Adrenal gland (tissue), 12 donors: Measurements from ENCODE around the gene RTKN2. TPM values are rescaled to one million over a fixed set of nuclear protein-coding genes. Genes with fewer than 3 reads are reported as not detected.

Experiments used
- DNase-seq, 7 donors: peaks; one replicate each; pipeline ENCODE4 v3.0.0-alpha.2; 2019 to 2020
- H3K27ac ChIP-seq, 5 donors: fragments of 200-600 bp; sonication (generic) in 4 of 5; 1 replicate in 3 of 5; 2 replicates in 2 of 5; pipeline versions ENCODE4 v1.5.1 to v1.8.0; 2016 to 2020; ENCODE audit warnings: mild to moderate bottlenecking in 1 of 5
- H3K27me3 ChIP-seq: fragments of 200-600 bp; 2 replicates; pipeline ENCODE4 v1.8.0; 2021
- H3K36me3 ChIP-seq, 2 donors: fragments of 200-600 bp; replicated peaks in 1 of 2; 1 replicate in 1 of 2; 2 replicates in 1 of 2; pipeline versions ENCODE4 v1.5.1 to v1.8.0; 2018 to 2022
- H3K4me1 ChIP-seq, 2 donors: fragments of 200-600 bp; replicated peaks in 1 of 2; 1 replicate in 1 of 2; 2 replicates in 1 of 2; pipeline versions ENCODE4 v1.5.1 to v1.8.0; 2018 to 2021
- H3K4me3 ChIP-seq, 4 donors: fragments of 200-600 bp; sonication (generic) in 3 of 4; one replicate each; pipeline ENCODE4 v1.5.1; 2016 to 2018
- H3K9me3 ChIP-seq, 3 donors: fragments of 200-600 bp; sonication (generic) in 1 of 3; replicated peaks in 1 of 3; 1 replicate in 2 of 3; 2 replicates in 1 of 3; pipeline versions ENCODE4 v1.5.1 to v1.8.0; 2016 to 2021
- POLR2A ChIP-seq, 2 donors: fragments of 450-650 bp; IDR thresholded peaks; one replicate each; pipeline ENCODE4 v1.6.1; 2017; ENCODE audit warnings: antibody characterized with exemption in 2 of 2, mild to moderate bottlenecking in 2 of 2, moderate library complexity in 1 of 2
- WGBS, 4 donors: extraction: QIAGEN DNeasy Blood & Tissue Kit in 2 of 4; methylation state at CpG; one replicate each; pipeline versions ENCODE4 v1.1.5 to v1.1.7; 2013 to 2017; 5-methylcytosine and 5-hydroxymethylcytosine counted together
- intact Hi-C, 2 donors: fragments of 100-400 bp; cut with DNase I; formaldehyde crosslinking; loops; one replicate each; pipeline versions ENCODE4 v1.14.1 to v1.15.0; 2022 to 2023
- polyA plus RNA-seq, 3 donors: library from polyadenylated mRNA; stranded (reverse); fragments of 200-250 nt in 2 of 3; fragments of 350-450 nt in 1 of 3; fragmentation: Illumina TruSeq in 1 of 3; extraction: RNeasy Lipid Tissue Mini Kit (QIAGEN cat#74804) in 1 of 3; gene quantifications; one replicate each; pipeline ENCODE4 v1.2.3, GENCODE V29; 2013 to 2014
- total RNA-seq, 9 donors: library from RNA; depleted of rRNA in 4 of 9; stranded (reverse); fragments of >200 nt in 4 of 9; fragments of 120-200 nt in 1 of 9; fragmentation: NEBNext Ultra II Directional in 1 of 9; extraction: Animal tissue kit (Norgen Biotek cat#: 25700) in 1 of 9; gene quantifications; one replicate each; pipeline versions ENCODE4 v1.1.0 to v1.2.4, GENCODE V29; 2013 to 2023
- TF ChIP-seq, protein P1 (sequence below), 6 experiments: fragments of 450-650 bp in 4 of 6; fragments of 200-600 bp in 2 of 6; sonication (generic) in 1 of 6; IDR thresholded peaks; 1 replicate in 5 of 6; 2 replicates in 1 of 6; pipeline versions ENCODE4 v1.5.1 to v1.8.0; 2016 to 2021; ENCODE audit warnings: antibody characterized with exemption in 6 of 6, mild to moderate bottlenecking in 2 of 6, moderate library complexity in 1 of 6
- donor health status: healthy with polysubstance abuse.
- donor health status: Bipolar disorder and iron deficiency.
- donor health status: DM: yes; HTN: yes; CAD: no.
- donor health status: DM: no; HTN: no; CAD: no.
- donor health status: DM: no; HTN: no; CAD: no.
- donor health status: DM: yes; HTN: yes; CAD: no.

RTKN2 gene
- total and polyA plus RNA-seq, 12 donors = 0.07 to 3.4 (median 0.09) TPM; not detected in 4

DNA sequence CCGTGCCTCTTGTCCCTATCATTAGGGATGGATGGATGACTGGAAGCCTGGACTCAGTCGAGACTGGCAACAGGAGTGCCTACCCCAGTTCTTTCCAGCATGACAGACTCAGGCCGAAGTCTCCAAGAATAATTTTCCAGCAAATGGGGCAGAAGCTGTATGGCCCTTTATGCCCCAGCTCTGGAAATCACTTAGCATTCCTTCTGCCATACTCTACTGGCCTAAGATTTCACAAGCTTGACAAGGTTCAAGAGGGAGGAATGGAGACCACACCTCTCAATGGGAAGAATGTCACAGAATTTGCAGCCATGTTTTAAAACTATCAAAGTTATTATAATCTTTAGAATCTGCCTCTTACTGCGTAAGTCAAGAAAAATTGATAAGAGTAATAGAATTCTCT is 39.0 kb upstream of the RTKN2 start:
- Histone ChIP-seq H3K4me1 (no peaks in the 10 kb centered on the region), H3K36me3 (no peaks in the 10 kb centered on the region), H3K9me3 (no peaks in the 10 kb centered on the region), H3K27ac (no peak overlapping the region), H3K27me3 (no peaks in the 10 kb centered on the region), H3K4me3 (no peak overlapping the region)
- no peak for TF ChIP-seq POLR2A (IDR thresholded peaks at IDR 0.05)
- TF ChIP-seq, protein P1, sequence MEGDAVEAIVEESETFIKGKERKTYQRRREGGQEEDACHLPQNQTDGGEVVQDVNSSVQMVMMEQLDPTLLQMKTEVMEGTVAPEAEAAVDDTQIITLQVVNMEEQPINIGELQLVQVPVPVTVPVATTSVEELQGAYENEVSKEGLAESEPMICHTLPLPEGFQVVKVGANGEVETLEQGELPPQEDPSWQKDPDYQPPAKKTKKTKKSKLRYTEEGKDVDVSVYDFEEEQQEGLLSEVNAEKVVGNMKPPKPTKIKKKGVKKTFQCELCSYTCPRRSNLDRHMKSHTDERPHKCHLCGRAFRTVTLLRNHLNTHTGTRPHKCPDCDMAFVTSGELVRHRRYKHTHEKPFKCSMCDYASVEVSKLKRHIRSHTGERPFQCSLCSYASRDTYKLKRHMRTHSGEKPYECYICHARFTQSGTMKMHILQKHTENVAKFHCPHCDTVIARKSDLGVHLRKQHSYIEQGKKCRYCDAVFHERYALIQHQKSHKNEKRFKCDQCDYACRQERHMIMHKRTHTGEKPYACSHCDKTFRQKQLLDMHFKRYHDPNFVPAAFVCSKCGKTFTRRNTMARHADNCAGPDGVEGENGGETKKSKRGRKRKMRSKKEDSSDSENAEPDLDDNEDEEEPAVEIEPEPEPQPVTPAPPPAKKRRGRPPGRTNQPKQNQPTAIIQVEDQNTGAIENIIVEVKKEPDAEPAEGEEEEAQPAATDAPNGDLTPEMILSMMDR (IDR thresholded peaks at IDR 0.05) = no peak
- DNase-seq = no peak
- WGBS, 4 donors = 42 to 87% (median 56%) methylated on average over 3 to 4 of the region's 4 CpGs
- intact Hi-C loops = no loop called here

DNA sequence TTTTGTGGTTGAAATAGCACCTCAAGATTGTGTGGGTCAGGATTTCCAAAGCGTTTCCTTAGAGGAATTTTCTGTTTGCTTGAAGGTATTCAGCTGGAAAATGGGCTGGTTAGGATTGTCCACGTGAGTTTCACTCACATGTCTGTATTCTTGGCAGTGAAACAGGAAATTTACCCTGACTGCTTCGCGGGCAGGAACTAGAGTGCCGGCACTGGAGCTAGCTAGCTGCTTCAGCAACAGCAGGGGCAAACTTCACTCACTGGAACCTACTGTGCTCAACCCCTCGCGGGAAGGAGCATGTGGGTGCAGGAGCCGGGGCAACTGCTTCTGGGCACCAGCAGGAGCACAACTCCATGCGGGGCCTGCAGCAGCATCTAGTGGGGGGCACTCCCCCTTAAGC is 38.0 kb upstream of the RTKN2 start:
- intact Hi-C loops = no loop called here
- H3K27me3 ChIP-seq = no peaks in the 10 kb centered on the region
- TF ChIP-seq POLR2A (IDR thresholded peaks at IDR 0.05) = no peak
- TF ChIP-seq, protein P1 (IDR thresholded peaks at IDR 0.05) = no peak
- no peaks in the 10 kb centered on the region for H3K4me1 ChIP-seq
- no peaks in the 10 kb centered on the region for H3K9me3 ChIP-seq
- no peak overlapping the region for H3K27ac ChIP-seq
- WGBS, 4 donors = 46 to 69% (median 66%) methylated on average over 8 to 9 of the region's 9 CpGs
- no peaks in the 10 kb centered on the region for H3K36me3 ChIP-seq
- no peak for DNase-seq
- no peak overlapping the region for H3K4me3 ChIP-seq

DNA sequence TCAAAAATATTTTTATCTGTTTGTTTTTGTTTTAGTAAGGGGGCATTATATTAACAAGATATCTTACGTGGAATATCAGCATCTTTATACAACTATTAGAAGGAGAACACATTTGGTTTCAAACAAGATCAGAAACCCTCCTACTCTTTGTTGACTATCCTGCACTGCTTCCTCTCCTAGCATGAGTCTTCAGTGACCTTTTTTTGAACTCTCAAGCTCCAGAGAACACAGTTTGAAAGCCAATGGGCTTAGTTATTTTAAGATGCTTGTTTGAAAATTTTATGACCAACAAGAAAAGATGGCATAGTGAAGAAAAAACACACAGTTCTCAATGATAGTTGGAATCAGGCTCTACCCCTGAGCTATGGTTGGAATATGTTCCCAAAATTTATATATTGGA is 37.2 kb upstream of the RTKN2 start:
- Histone ChIP-seq H3K27me3 (no peaks in the 10 kb centered on the region), H3K36me3 (no peaks in the 10 kb centered on the region), H3K9me3 (no peaks in the 10 kb centered on the region), H3K4me3 (no peak overlapping the region), H3K27ac (no peak overlapping the region), H3K4me1 (no peaks in the 10 kb centered on the region)
- TF ChIP-seq, protein P1 (IDR thresholded peaks at IDR 0.05) = no peak
- intact Hi-C loops = no loop called here
- no peak for DNase-seq
- WGBS, 4 donors = 34 to 78% (median 62%) methylated on average over 1 of the region's 1 CpG

DNA sequence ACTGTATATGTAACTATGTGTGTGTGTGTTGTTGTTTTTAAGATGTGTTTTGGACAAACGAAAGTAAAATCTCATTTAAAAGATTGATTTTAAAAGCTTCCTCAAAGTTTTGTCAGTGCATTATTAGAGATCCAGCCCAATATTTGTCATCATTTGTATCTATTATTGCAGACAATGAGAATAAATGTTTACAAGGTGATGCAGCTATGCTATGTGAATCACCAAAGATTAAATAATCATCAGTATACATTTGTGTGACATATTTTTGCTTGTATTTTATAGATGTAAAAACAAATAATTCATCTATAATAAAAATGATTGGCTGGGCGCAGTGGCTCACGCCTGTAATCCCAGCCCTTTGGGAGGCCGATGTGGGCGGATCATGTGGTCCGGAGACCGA is 35.3 kb upstream of the RTKN2 start:
- DNase-seq = no peak
- TF ChIP-seq, protein P1 (IDR thresholded peaks at IDR 0.05) = no peak
- no peak for TF ChIP-seq POLR2A (IDR thresholded peaks at IDR 0.05)

More for the DNA sequence above, 35.3 kb upstream of the RTKN2 start:
- Histone ChIP-seq H3K4me1 (no peaks in the 10 kb centered on the region), H3K9me3 (no peaks in the 10 kb centered on the region), H3K36me3 (no peaks in the 10 kb centered on the region), H3K4me3 (no peak overlapping the region), H3K27ac (no peak overlapping the region), H3K27me3 (no peaks in the 10 kb centered on the region)
- 87 to 91% (median 87%) methylated on average over 7 of the region's 7 CpGs for WGBS, 4 donors
- intact Hi-C loops = no loop called here
